Pancreas (tissue), 10 donors: ENCODE measurements around the gene SLC39A11. TPM values are rescaled to one million over a fixed set of nuclear protein-coding genes. Genes with fewer than 3 reads are reported as not detected.

Experiments used
- ATAC-seq, 4 donors: fragments of 200-7000 bp; cut with Tn5 transposase; one replicate each; pipeline versions ENCODE4 v1.8.0 to v1.9.1; 2020; ENCODE audit warnings: mild to moderate bottlenecking in 4 of 4, moderate library complexity in 4 of 4
- DNase-seq, 6 donors: peaks; one replicate each; pipeline ENCODE4 v3.0.0-alpha.2; 2020
- FAIRE-seq: peaks from 2 replicates; lab custom pipeline; 2012; peaks lifted over from hg19 to GRCh38; lab: Jason Lieb, UNC
- H3K27ac ChIP-seq, 4 donors: fragments of 200-600 bp; sonication (generic); 1 replicate in 3 of 4; 2 replicates in 1 of 4; pipeline versions ENCODE4 v1.5.0 to v1.8.0; 2020
- H3K27me3 ChIP-seq, 4 donors: fragments of 200-600 bp; one replicate each; pipeline ENCODE4 v1.8.0; 2021
- H3K36me3 ChIP-seq, 3 donors: fragments of 200-600 bp; sonication (generic) in 1 of 3; one replicate each; pipeline versions ENCODE4 v1.5.0 to v1.8.0; 2020 to 2021
- H3K4me1 ChIP-seq, 3 donors: fragments of 200-600 bp; one replicate each; pipeline ENCODE4 v1.8.0; 2021
- H3K4me3 ChIP-seq, 4 donors: fragments of 200-600 bp; sonication (generic) in 2 of 4; one replicate each; pipeline versions ENCODE4 v1.5.0 to v1.8.0; 2020 to 2021
- H3K9me3 ChIP-seq, 4 donors: fragments of 200-600 bp; one replicate each; pipeline ENCODE4 v1.8.0; 2021
- WGBS, 2 donors: extraction: QIAGEN DNeasy Blood & Tissue Kit; methylation state at CpG; one replicate each; pipeline ENCODE4 v1.1.7; 2013; 5-methylcytosine and 5-hydroxymethylcytosine counted together
- intact Hi-C, 3 donors: fragments of 100-400 bp; cut with DNase I; formaldehyde crosslinking; loops; one replicate each; pipeline versions ENCODE4 v1.11.1 to v1.14.2; 2022
- polyA plus RNA-seq, 2 donors: library from polyadenylated mRNA; stranded (reverse); fragments of 200-250 nt; gene quantifications; one replicate each; pipeline ENCODE4 v1.2.3, GENCODE V29; 2013
- total RNA-seq, 6 donors: library from RNA; stranded (reverse); fragmentation: NEBNext Ultra II Directional in 4 of 6; extraction: Animal tissue kit (Norgen Biotek cat#: 25700) in 4 of 6; gene quantifications; one replicate each; pipeline versions ENCODE4 v1.2.1 to v1.2.4, GENCODE V29; 2021 to 2023
- TF ChIP-seq, protein P1 (sequence below), 4 donors: fragments of 200-600 bp; sonication (generic) in 3 of 4; IDR thresholded peaks; one replicate each; pipeline versions ENCODE4 v1.5.0 to v1.8.0; 2021; ENCODE audit warnings: antibody characterized with exemption in 4 of 4
- donor health status: healthy with polysubstance abuse.
- donor health status: DM: no; HTN: no; CAD: no; lungs with moderate emphysema.
- donor health status: DM: no; HTN: no; CAD: no.
- donor health status: control.
- donor health status: control.
- donor health status: Bipolar disorder and iron deficiency.
- donor health status: DM: yes; HTN: yes; CAD: no.
- donor health status: DM: no; HTN: no; CAD: no.
- donor health status: DM: no; HTN: no; CAD: no.
- donor health status: DM: yes; HTN: yes; CAD: no.

SLC39A11 gene
- total and polyA plus RNA-seq, 8 donors = 7.9 to 32.9 (median 19.9) TPM

DNA sequence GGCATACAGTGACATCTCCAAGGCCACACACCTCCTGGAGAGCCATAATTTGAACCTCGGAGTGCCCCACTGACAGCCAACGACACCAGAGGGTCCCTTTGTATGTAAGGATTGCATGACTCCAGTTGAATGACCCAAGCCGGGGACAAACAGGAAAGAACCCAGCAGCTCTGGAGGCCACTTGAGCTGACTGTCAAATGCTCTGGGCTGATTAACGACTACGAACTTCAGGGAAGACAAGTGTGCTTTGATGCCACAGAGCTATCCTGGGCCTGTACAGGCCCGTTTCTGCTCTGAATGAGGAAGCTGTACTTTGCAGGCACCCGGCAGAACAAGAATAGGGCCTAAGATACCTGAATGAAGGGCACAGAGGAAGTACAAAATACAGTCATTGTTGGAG is 404.6 kb downstream of the SLC39A11 start:
- peak in 3 of 4 donors; percentile 33 to 36 (median 34) for ATAC-seq
- TF ChIP-seq, protein P1, sequence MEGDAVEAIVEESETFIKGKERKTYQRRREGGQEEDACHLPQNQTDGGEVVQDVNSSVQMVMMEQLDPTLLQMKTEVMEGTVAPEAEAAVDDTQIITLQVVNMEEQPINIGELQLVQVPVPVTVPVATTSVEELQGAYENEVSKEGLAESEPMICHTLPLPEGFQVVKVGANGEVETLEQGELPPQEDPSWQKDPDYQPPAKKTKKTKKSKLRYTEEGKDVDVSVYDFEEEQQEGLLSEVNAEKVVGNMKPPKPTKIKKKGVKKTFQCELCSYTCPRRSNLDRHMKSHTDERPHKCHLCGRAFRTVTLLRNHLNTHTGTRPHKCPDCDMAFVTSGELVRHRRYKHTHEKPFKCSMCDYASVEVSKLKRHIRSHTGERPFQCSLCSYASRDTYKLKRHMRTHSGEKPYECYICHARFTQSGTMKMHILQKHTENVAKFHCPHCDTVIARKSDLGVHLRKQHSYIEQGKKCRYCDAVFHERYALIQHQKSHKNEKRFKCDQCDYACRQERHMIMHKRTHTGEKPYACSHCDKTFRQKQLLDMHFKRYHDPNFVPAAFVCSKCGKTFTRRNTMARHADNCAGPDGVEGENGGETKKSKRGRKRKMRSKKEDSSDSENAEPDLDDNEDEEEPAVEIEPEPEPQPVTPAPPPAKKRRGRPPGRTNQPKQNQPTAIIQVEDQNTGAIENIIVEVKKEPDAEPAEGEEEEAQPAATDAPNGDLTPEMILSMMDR (IDR thresholded peaks at IDR 0.05) = no peak
- no peak for DNase-seq
- no peaks in the 10 kb centered on the region for H3K27me3 ChIP-seq
- no peaks in the 10 kb centered on the region for H3K36me3 ChIP-seq
- H3K4me3 ChIP-seq = no peak overlapping the region
- no peaks in the 10 kb centered on the region for H3K9me3 ChIP-seq
- 55 to 70% methylated on average over 7 of the region's 7 CpGs for WGBS, 2 donors
- peaks cover 0 to 8% (median 0%) of the 10 kb centered on the region in 3 donors for H3K4me1 ChIP-seq
- intact Hi-C loops = no loop called here
- FAIRE-seq = no peak
- H3K27ac ChIP-seq = peak overlapping the region in 1 of 4 donors; percentile 30

DNA sequence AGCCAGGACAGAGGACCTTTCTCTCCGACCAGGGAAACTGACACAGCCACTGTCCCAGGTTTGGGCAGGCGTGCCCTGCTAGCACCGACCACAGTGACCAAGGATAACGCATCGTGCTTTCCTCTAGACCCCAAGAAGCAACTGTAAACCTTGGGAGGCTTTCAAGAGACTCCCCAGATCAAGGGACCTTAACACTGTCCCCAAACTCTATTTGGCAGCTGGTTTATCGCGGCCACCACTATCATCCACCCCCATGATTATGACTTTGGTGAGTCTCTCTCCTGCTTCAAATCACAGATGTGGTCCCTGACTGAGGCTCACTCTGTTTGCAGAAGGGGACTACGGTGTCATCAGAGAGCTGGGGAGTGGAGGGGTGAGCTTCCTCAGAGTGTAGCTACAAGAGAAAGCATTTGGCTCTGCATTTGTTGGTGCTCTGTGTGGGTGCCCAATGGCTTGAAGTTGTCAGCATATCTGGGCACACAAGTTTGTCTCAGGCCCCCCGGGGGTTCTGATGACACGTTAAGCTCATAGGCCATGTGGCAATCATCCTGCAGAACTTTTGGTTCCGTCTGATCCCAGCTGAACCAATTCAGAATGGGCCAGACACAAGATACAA is 408.0 kb downstream of the SLC39A11 start:
- H3K36me3 ChIP-seq = no peaks in the 10 kb centered on the region
- 94 to 96% methylated on average over 11 of the region's 11 CpGs for WGBS, 2 donors
- intact Hi-C loops = no loop called here
- no peaks in the 10 kb centered on the region for H3K9me3 ChIP-seq
- H3K4me1 ChIP-seq = peaks cover 0 to 8% (median 0%) of the 10 kb centered on the region in 3 donors
- TF ChIP-seq, protein P1 (IDR thresholded peaks at IDR 0.05) = no peak
- DNase-seq (no peak), FAIRE-seq (no peak), ATAC-seq (no peak)
- no peaks in the 10 kb centered on the region for H3K27me3 ChIP-seq
- H3K27ac ChIP-seq = peak overlapping the region in 3 of 4 donors; percentile 11 to 67 (median 19)
- no peak overlapping the region for H3K4me3 ChIP-seq

DNA sequence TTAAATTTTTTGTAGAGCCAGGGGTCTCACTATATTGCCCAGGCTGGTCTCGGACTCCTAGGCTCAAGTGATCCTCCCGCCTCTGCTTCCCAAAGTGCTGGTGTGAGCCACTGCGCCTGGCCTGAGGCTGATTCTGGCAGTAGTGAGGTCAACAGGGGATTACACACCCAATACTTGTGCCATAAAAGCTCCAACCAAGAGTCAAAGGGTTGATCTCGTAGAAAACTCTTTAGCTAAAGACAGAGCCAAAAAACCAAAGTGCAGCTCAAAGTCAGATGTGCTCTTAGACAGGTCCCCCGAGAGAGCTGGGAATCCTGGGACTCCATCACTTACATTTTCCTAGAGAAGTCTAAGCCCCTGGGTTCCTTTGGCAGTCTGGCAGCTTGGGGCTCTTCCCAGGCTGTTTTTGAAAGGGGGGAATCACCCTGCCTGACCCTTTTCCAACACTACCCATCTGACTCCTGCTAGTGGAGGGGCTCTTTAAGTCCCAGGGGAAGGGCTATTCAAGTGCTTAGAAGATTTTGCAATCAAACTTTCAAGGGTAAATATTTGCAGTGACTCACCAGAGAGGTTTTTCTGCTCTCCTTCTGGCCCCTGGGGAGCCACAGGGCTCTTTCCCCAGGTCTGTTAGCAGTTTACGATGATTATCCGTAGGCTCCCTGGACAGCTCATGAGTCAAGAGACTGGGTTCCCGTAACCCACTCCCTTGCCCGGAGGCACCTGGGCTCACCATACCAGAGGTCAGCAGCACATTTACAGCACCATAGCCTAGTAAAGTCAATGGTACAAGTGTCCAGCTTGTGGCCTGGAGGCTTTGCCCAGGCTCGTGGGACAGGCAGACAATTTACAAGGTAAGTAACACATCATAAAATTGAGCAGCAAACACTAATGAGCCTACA is 408.7 kb downstream of the SLC39A11 start:
- Histone ChIP-seq H3K27ac (peak overlapping the region; percentile 10 to 67 (median 15)), H3K27me3 (no peaks in the 10 kb centered on the region), H3K4me1 (peaks cover 0 to 8% (median 0%) of the 10 kb centered on the region in 3 donors), H3K36me3 (no peaks in the 10 kb centered on the region), H3K4me3 (no peak overlapping the region), H3K9me3 (no peaks in the 10 kb centered on the region)
- FAIRE-seq (no peak), DNase-seq (peak in 2 of 6 donors; percentile 28 to 66), ATAC-seq (peak; percentile 75 to 89 (median 84))
- intact Hi-C loops = no loop called here
- WGBS, 2 donors = 66 to 68% methylated on average over 10 of the region's 10 CpGs
- TF ChIP-seq, protein P1 (IDR thresholded peaks at IDR 0.05) = no peak

DNA sequence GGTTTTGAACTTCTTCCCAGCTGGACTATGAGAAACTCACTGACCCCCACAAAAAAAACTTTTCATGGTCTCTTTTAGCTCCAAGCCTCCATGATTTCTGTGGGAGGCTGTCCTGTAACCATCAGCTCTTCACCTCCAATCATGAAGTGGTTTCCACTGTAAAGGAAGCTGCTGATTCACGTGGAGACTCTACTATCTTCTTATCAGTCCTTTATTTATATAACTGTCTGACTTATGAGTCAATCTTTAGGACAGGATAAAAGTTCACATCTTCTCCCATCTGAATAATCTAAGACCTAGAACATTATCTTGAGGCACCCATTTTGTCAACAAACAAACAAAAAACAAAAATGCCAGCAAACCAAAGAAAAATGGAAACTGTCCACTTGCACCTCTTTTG is 409.9 kb downstream of the SLC39A11 start:
- Histone ChIP-seq H3K36me3 (no peaks in the 10 kb centered on the region), H3K9me3 (no peaks in the 10 kb centered on the region), H3K4me1 (peaks cover 0 to 8% (median 0%) of the 10 kb centered on the region in 3 donors), H3K27ac (no peak overlapping the region), H3K27me3 (no peaks in the 10 kb centered on the region), H3K4me3 (no peak overlapping the region)
- WGBS, 2 donors = 64 to 68% methylated on average over 1 of the region's 1 CpG
- TF ChIP-seq, protein P1 (IDR thresholded peaks at IDR 0.05) = no peak
- ATAC-seq (no peak), FAIRE-seq (no peak), DNase-seq (no peak)
- intact Hi-C loops = no loop called here
